Activated naive CD4-positive, alpha-beta T cell treated with anti-CD3 and anti-CD28 coated beads for 36 hours (primary cell): ENCODE data around the gene PRPF6. TPM values are rescaled to one million over a fixed set of nuclear protein-coding genes. Genes with fewer than 3 reads are reported as not detected.
A peak's percentile ranks its signal among the peaks of the same experiment; 100 is the strongest.

Source experiments
- CTCF ChIA-PET: fragments of 350-600 bp; sonication (Branson Sonifier 250); formaldehyde crosslinking; loops from one replicate; lab custom pipeline; 2021; ENCODE audit warnings: antibody characterized with exemption; lab: Charles Lee
- DNase-seq: peaks from one replicate; pipeline ENCODE4 v3.0.0-alpha.2; 2020
- H3K27ac Mint-ChIP-seq: one replicate; pipeline ENCODE4 v1.8.0; 2021; ENCODE audit warnings: mild to moderate bottlenecking, mixed read lengths
- H3K27me3 Mint-ChIP-seq: one replicate; pipeline ENCODE4 v1.8.0; 2021; ENCODE audit warnings: low read depth, mixed read lengths
- H3K36me3 Mint-ChIP-seq: one replicate; pipeline ENCODE4 v1.8.0; 2021; ENCODE audit warnings: low read depth, mixed read lengths
- H3K4me1 Mint-ChIP-seq: one replicate; pipeline ENCODE4 v1.8.0; 2021; ENCODE audit warnings: low read depth, mixed read lengths
- H3K4me3 Mint-ChIP-seq: one replicate; pipeline ENCODE4 v1.8.0; 2021; ENCODE audit warnings: mild to moderate bottlenecking, moderate library complexity, mixed read lengths
- H3K9me3 Mint-ChIP-seq: one replicate; pipeline ENCODE4 v1.8.0; 2021; ENCODE audit warnings: mixed read lengths
- intact Hi-C: fragments of 100-400 bp; cut with micrococcal nuclease; formaldehyde crosslinking; loops from one replicate; pipeline ENCODE4 v1.15.1; 2023
- total RNA-seq, 2 experiments: library from RNA; stranded (reverse); gene quantifications; one replicate each; pipeline ENCODE4 v1.2.3, GENCODE V29; 2021

PRPF6 gene
- total RNA-seq, 2 experiments from 2014 or later = 39.4 to 40.2 TPM

GRCh38 chr20:63980317-63980805 is 571 bp upstream of the PRPF6 start:
- CTCF ChIA-PET = interaction anchor here (0.7 to 2.4 kb wide), 20 partner anchors 13 to 443 kb away, joined by 3 to 33 read pairs (median 4); partner anchors contain the start of genes PTK6, RGS19, TCEA2 and UCKL1
- Mint-ChIP-seq H3K27ac (peak overlapping the region; percentile 94), H3K4me3 (peak overlapping the region; percentile 84), H3K4me1 (peaks cover 54% of the 10 kb centered on the region), H3K27me3 (no peaks in the 10 kb centered on the region), H3K9me3 (no peaks in the 10 kb centered on the region), H3K36me3 (peaks cover 27% of the 10 kb centered on the region)
- intact Hi-C loops = loop anchor here (1.0 to 10.0 kb wide), 5 partner anchors 58 to 766 kb away; partner anchors contain the start of genes RGS19 and YTHDF1
- peak; percentile 59 for DNase-seq

- DNase-seq = no peak
- Mint-ChIP-seq H3K27me3 (no peaks in the 10 kb centered on the region), H3K4me1 (peaks cover 35% of the 10 kb centered on the region), H3K27ac (no peak overlapping the region), H3K4me3 (no peak overlapping the region), H3K36me3 (peaks cover 23% of the 10 kb centered on the region), H3K9me3 (no peaks in the 10 kb centered on the region)
- CTCF ChIA-PET = interaction anchor here (1.6 kb wide), 1 partner anchor 56 kb away, joined by 8 read pairs; no protein-coding TSS in a partner anchor
- intact Hi-C loops = loop anchor here (10.0 kb wide), 1 partner anchor 768 kb away; the partner anchor contains the start of gene YTHDF1
Measured at GRCh38 chr20:63982937-63983336, 2.0 kb downstream of the PRPF6 start.

- Mint-ChIP-seq H3K4me3 (no peak overlapping the region), H3K4me1 (no peaks in the 10 kb centered on the region), H3K36me3 (peaks cover 56% of the 10 kb centered on the region), H3K27ac (no peak overlapping the region), H3K27me3 (no peaks in the 10 kb centered on the region), H3K9me3 (no peaks in the 10 kb centered on the region)
- no peak for DNase-seq
- intact Hi-C loops = no loop called here
- CTCF ChIA-PET = interaction anchor here (0.6 kb wide), 1 partner anchor 17 kb away, joined by 3 read pairs; no protein-coding TSS in a partner anchor
Measured at GRCh38 chr20:64000906-64001305, 20.0 kb downstream of the PRPF6 start.

- Mint-ChIP-seq H3K27me3 (no peaks in the 10 kb centered on the region), H3K27ac (no peak overlapping the region), H3K36me3 (peaks cover 59% of the 10 kb centered on the region), H3K9me3 (no peaks in the 10 kb centered on the region), H3K4me3 (no peak overlapping the region), H3K4me1 (no peaks in the 10 kb centered on the region)
- DNase-seq = no peak
- intact Hi-C loops = no loop called here
- CTCF ChIA-PET = no interaction called here
Measured at GRCh38 chr20:64001607-64002011, 20.7 kb downstream of the PRPF6 start.

GRCh38 chr20:64003960-64004725 is 23.2 kb downstream of the PRPF6 start:
- H3K9me3 Mint-ChIP-seq = peaks cover 9% of the 10 kb centered on the region
- peaks cover 2% of the 10 kb centered on the region for H3K4me1 Mint-ChIP-seq
- intact Hi-C loops = no loop called here
- peaks cover 67% of the 10 kb centered on the region for H3K36me3 Mint-ChIP-seq
- no peak for DNase-seq
- H3K4me3 Mint-ChIP-seq = no peak overlapping the region
- no peaks in the 10 kb centered on the region for H3K27me3 Mint-ChIP-seq
- no peak overlapping the region for H3K27ac Mint-ChIP-seq
- CTCF ChIA-PET = no interaction called here

GRCh38 chr20:64005394-64005793 is 24.5 kb downstream of the PRPF6 start:
- H3K27me3 Mint-ChIP-seq = no peaks in the 10 kb centered on the region
- CTCF ChIA-PET = no interaction called here
- intact Hi-C loops = no loop called here
- no peak for DNase-seq
- H3K4me3 Mint-ChIP-seq = no peak overlapping the region
- peaks cover 13% of the 10 kb centered on the region for H3K9me3 Mint-ChIP-seq
- peaks cover 69% of the 10 kb centered on the region for H3K36me3 Mint-ChIP-seq
- peaks cover 2% of the 10 kb centered on the region for H3K4me1 Mint-ChIP-seq
- H3K27ac Mint-ChIP-seq = no peak overlapping the region

GRCh38 chr20:64006490-64006889 is 25.6 kb downstream of the PRPF6 start:
- intact Hi-C loops = no loop called here
- Mint-ChIP-seq H3K4me1 (peaks cover 11% of the 10 kb centered on the region), H3K4me3 (no peak overlapping the region), H3K27me3 (no peaks in the 10 kb centered on the region), H3K36me3 (peaks cover 74% of the 10 kb centered on the region), H3K27ac (no peak overlapping the region), H3K9me3 (peaks cover 13% of the 10 kb centered on the region)
- CTCF ChIA-PET = no interaction called here
- no peak for DNase-seq

GRCh38 chr20:64006902-64007301 is 26.0 kb downstream of the PRPF6 start:
- Mint-ChIP-seq H3K9me3 (peaks cover 13% of the 10 kb centered on the region), H3K27me3 (no peaks in the 10 kb centered on the region), H3K27ac (no peak overlapping the region), H3K36me3 (peaks cover 73% of the 10 kb centered on the region), H3K4me3 (no peak overlapping the region), H3K4me1 (peaks cover 12% of the 10 kb centered on the region)
- intact Hi-C loops = no loop called here
- DNase-seq = no peak
- CTCF ChIA-PET = no interaction called here

GRCh38 chr20:64009811-64010387 is 29.0 kb downstream of the PRPF6 start:
- H3K36me3 Mint-ChIP-seq = peaks cover 71% of the 10 kb centered on the region
- intact Hi-C loops = no loop called here
- H3K4me1 Mint-ChIP-seq = peaks cover 21% of the 10 kb centered on the region
- no peaks in the 10 kb centered on the region for H3K27me3 Mint-ChIP-seq
- peak overlapping the region; percentile 43 for H3K27ac Mint-ChIP-seq
- CTCF ChIA-PET = interaction anchor here (1.1 to 1.2 kb wide), 3 partner anchors 29 to 68 kb away, joined by 3 to 6 read pairs (median 3); partner anchors contain the start of gene SAMD10
- DNase-seq = no peak
- H3K9me3 Mint-ChIP-seq = peaks cover 13% of the 10 kb centered on the region
- no peak overlapping the region for H3K4me3 Mint-ChIP-seq

GRCh38 chr20:64010711-64011237 is 29.8 kb downstream of the PRPF6 start:
- H3K27me3 Mint-ChIP-seq = no peaks in the 10 kb centered on the region
- peaks cover 21% of the 10 kb centered on the region for H3K4me1 Mint-ChIP-seq
- DNase-seq = no peak
- H3K36me3 Mint-ChIP-seq = peaks cover 74% of the 10 kb centered on the region
- H3K27ac Mint-ChIP-seq = peak overlapping the region; percentile 84
- H3K9me3 Mint-ChIP-seq = peaks cover 13% of the 10 kb centered on the region
- no peak overlapping the region for H3K4me3 Mint-ChIP-seq
- intact Hi-C loops = no loop called here
- CTCF ChIA-PET = interaction anchor here (0.6 to 1.2 kb wide), 4 partner anchors 28 to 283 kb away, joined by 3 to 6 read pairs (median 4); partner anchors contain the start of gene SAMD10

GRCh38 chr20:64011366-64011779 is 30.4 kb downstream of the PRPF6 start:
- CTCF ChIA-PET = interaction anchor here (0.6 kb wide), 1 partner anchor 284 kb away, joined by 5 read pairs; no protein-coding TSS in a partner anchor
- intact Hi-C loops = no loop called here
- Mint-ChIP-seq H3K36me3 (peaks cover 72% of the 10 kb centered on the region), H3K9me3 (peaks cover 13% of the 10 kb centered on the region), H3K27me3 (no peaks in the 10 kb centered on the region), H3K4me1 (peaks cover 21% of the 10 kb centered on the region), H3K27ac (peak overlapping the region; percentile 84), H3K4me3 (no peak overlapping the region)
- DNase-seq = peak; percentile 11
